OCI-LY7 (cell line): Measurements from ENCODE around the gene SPAG16.

ENCODE experiments used
- CTCF ChIP-seq: fragments of 200-600 bp; sonication (generic); conservative IDR thresholded peaks from 2 replicates; pipeline ENCODE4 v1.5.1; 2014; ENCODE audit warnings: mild to moderate bottlenecking, antibody characterized with exemption, low read length, moderate library complexity, mixed read lengths
- EZH2phosphoT487 ChIP-seq: fragments of 200-600 bp; sonication (generic); IDR thresholded peaks from 2 replicates; pipeline ENCODE4 v1.6.1; 2018; ENCODE audit warnings: low read depth, borderline replicate concordance, mild to moderate bottlenecking, mixed run types, antibody characterized with exemption, low read length, moderate library complexity, mixed read lengths

GRCh38 chr2:214401580-214401979 lies 1117.3 kb downstream of the SPAG16 start:
- no peak for TF ChIP-seq CTCF
- no peak for TF ChIP-seq EZH2phosphoT487
